K562 (cell line): ENCODE results near the gene EFNB3.

Experiments
- CHD2 ChIP-seq: IDR thresholded peaks from 2 replicates; pipeline ENCODE4 v1.6.1; 2011; ENCODE audit warnings: low read depth, low read length
- EZH2 ChIP-seq: IDR thresholded peaks from 2 replicates; pipeline ENCODE4 v1.6.1; 2012; ENCODE audit warnings: low read depth, mild to moderate bottlenecking, inconsistent platforms, low read length, borderline replicate concordance
- ILF3 ChIP-seq: fragments of 450-650 bp; IDR thresholded peaks from 2 replicates; pipeline ENCODE4 v1.6.1; 2018; ENCODE audit warnings: antibody characterized with exemption, mild to moderate bottlenecking, moderate library complexity, borderline replicate concordance
- LCOR ChIP-seq: sonication (generic); formaldehyde crosslinking; IDR thresholded peaks from 2 replicates; pipeline ENCODE4 v1.8.0; 2022; ENCODE audit warnings: mild to moderate bottlenecking, missing genetic modification reagents
- POLR2AphosphoS5 ChIP-seq: IDR thresholded peaks from 2 replicates; pipeline ENCODE4 v1.6.1; 2011; ENCODE audit warnings: mild to moderate bottlenecking, low read depth, low read length, moderate library complexity; ENCODE audit not compliant: control insufficient read depth, insufficient read depth
- SETDB1 ChIP-seq: IDR thresholded peaks from one replicate; pipeline ENCODE4 v1.6.1; 2012; ENCODE audit warnings: low read length, control low read depth, inconsistent platforms
- SMC3 ChIP-seq: conservative IDR thresholded peaks from 2 replicates; pipeline ENCODE4 v1.6.1; 2011; ENCODE audit warnings: low read depth, low read length, improper control_type of control experiment; ENCODE audit not compliant: insufficient read depth
- TGIF2 ChIP-seq: sonication (generic); formaldehyde crosslinking; IDR thresholded peaks from 2 replicates; pipeline ENCODE4 v1.8.1; 2022; ENCODE audit warnings: mild to moderate bottlenecking, missing genetic modification reagents, moderate library complexity
- ZNF57 ChIP-seq: fragments of 450-650 bp; formaldehyde crosslinking; IDR thresholded peaks from 2 replicates; pipeline ENCODE4 v1.4.0; 2020; ENCODE audit warnings: mild to moderate bottlenecking, moderate library complexity
- TF ChIP-seq, protein P1 (sequence below): fragments of 250-450 bp; sonication (Bioruptor Pico); IDR thresholded peaks from 2 replicates; pipeline ENCODE4 v1.4.0; 2020; ENCODE audit warnings: mild to moderate bottlenecking, moderate library complexity
- TF ChIP-seq, protein P2 (sequence below), 3 experiments: IDR thresholded peaks in 2 of 3; conservative IDR thresholded peaks in 1 of 3; 2 replicates each; pipeline ENCODE4 v1.5.1; 2011 to 2012; ENCODE audit warnings: low read length in 3 of 3, mild to moderate bottlenecking in 3 of 3, control low read depth in 2 of 3, improper control_type of control experiment in 1 of 3, inconsistent platforms in 1 of 3, low read depth in 1 of 3, mixed read lengths in 1 of 3, moderate library complexity in 1 of 3; ENCODE audit not compliant: insufficient read depth in 2 of 3
- TF ChIP-seq, protein P3 (sequence below), 2 experiments: IDR thresholded peaks in 1 of 2; conservative IDR thresholded peaks in 1 of 2; 2 replicates each; pipeline ENCODE4 v1.6.1; 2016; ENCODE audit warnings: low read depth in 2 of 2, mild to moderate bottlenecking in 1 of 2, missing compliant biosample characterization in 1 of 2, missing genetic modification characterization in 1 of 2, moderate library complexity in 1 of 2
- TF ChIP-seq, protein P4 (sequence below): fragments of 150-350 bp; IDR thresholded peaks from 2 replicates; pipeline ENCODE4 v1.6.1; 2014; ENCODE audit warnings: low read depth, mild to moderate bottlenecking, low read length, borderline replicate concordance

DNA sequence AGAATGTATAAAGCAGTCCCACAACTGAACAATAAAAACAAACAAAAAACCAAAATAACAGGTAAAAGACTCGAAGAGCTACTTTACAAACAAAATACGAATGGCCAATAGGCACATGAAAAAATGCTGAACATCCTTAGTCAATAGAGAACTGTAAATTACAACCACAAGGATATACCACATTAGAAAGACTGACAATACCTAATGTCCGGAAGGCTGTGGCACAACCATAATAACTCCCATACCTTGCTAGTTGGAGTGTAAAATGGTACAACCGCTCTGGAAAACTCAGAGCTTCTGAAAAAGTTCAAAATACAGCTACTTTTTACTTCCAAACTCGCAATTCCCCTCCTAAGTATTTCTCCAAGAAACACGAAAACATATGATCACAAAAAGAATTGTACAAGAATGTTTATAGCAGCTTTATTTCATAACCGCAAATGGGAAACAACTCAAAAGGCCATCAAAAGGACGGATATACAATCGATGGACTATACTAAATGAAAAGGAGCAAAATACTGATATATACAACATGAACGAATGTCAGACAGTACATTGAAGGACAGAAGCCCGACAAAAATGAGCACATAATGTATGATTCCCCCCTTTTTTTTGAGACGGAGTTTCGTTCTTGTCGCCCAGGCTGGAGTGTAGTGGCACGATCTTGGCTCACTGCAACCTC, 20.0 kb upstream of the EFNB3 start:
- TF ChIP-seq EZH2: no peak
- no peak for TF ChIP-seq SETDB1
- TF ChIP-seq LCOR: no peak
- TF ChIP-seq, protein P1, sequence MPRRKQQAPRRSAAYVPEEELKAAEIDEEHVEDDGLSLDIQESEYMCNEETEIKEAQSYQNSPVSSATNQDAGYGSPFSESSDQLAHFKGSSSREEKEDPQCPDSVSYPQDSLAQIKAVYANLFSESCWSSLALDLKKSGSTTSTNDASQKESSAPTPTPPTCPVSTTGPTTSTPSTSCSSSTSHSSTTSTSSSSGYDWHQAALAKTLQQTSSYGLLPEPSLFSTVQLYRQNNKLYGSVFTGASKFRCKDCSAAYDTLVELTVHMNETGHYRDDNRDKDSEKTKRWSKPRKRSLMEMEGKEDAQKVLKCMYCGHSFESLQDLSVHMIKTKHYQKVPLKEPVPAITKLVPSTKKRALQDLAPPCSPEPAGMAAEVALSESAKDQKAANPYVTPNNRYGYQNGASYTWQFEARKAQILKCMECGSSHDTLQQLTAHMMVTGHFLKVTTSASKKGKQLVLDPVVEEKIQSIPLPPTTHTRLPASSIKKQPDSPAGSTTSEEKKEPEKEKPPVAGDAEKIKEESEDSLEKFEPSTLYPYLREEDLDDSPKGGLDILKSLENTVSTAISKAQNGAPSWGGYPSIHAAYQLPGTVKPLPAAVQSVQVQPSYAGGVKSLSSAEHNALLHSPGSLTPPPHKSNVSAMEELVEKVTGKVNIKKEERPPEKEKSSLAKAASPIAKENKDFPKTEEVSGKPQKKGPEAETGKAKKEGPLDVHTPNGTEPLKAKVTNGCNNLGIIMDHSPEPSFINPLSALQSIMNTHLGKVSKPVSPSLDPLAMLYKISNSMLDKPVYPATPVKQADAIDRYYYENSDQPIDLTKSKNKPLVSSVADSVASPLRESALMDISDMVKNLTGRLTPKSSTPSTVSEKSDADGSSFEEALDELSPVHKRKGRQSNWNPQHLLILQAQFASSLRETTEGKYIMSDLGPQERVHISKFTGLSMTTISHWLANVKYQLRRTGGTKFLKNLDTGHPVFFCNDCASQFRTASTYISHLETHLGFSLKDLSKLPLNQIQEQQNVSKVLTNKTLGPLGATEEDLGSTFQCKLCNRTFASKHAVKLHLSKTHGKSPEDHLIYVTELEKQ (CRISPR knock-in tag): no peak
- no peak for TF ChIP-seq POLR2AphosphoS5
- TF ChIP-seq, protein P2, sequence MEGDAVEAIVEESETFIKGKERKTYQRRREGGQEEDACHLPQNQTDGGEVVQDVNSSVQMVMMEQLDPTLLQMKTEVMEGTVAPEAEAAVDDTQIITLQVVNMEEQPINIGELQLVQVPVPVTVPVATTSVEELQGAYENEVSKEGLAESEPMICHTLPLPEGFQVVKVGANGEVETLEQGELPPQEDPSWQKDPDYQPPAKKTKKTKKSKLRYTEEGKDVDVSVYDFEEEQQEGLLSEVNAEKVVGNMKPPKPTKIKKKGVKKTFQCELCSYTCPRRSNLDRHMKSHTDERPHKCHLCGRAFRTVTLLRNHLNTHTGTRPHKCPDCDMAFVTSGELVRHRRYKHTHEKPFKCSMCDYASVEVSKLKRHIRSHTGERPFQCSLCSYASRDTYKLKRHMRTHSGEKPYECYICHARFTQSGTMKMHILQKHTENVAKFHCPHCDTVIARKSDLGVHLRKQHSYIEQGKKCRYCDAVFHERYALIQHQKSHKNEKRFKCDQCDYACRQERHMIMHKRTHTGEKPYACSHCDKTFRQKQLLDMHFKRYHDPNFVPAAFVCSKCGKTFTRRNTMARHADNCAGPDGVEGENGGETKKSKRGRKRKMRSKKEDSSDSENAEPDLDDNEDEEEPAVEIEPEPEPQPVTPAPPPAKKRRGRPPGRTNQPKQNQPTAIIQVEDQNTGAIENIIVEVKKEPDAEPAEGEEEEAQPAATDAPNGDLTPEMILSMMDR (IDR thresholded peaks at IDR 0.05 in 2 of 3, conservative IDR thresholded peaks at IDR 0.05 in 1 of 3; ENCODE audit: insufficient read depth in 2 of 3, low read depth in 1 of 3, low read length in 3 of 3): no peak
- no peak for TF ChIP-seq ZNF57 (CRISPR knock-in tag)
- TF ChIP-seq CHD2: no peak
- no peak for TF ChIP-seq ILF3
- TF ChIP-seq, protein P3, sequence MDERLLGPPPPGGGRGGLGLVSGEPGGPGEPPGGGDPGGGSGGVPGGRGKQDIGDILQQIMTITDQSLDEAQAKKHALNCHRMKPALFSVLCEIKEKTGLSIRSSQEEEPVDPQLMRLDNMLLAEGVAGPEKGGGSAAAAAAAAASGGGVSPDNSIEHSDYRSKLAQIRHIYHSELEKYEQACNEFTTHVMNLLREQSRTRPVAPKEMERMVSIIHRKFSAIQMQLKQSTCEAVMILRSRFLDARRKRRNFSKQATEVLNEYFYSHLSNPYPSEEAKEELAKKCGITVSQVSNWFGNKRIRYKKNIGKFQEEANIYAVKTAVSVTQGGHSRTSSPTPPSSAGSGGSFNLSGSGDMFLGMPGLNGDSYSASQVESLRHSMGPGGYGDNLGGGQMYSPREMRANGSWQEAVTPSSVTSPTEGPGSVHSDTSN (CRISPR knock-in tag; IDR thresholded peaks at IDR 0.05; ENCODE audit: low read depth): no peak
- TF ChIP-seq, protein P3 (tag; conservative IDR thresholded peaks at IDR 0.05; ENCODE audit: low read depth): no peak
- TF ChIP-seq, protein P4, sequence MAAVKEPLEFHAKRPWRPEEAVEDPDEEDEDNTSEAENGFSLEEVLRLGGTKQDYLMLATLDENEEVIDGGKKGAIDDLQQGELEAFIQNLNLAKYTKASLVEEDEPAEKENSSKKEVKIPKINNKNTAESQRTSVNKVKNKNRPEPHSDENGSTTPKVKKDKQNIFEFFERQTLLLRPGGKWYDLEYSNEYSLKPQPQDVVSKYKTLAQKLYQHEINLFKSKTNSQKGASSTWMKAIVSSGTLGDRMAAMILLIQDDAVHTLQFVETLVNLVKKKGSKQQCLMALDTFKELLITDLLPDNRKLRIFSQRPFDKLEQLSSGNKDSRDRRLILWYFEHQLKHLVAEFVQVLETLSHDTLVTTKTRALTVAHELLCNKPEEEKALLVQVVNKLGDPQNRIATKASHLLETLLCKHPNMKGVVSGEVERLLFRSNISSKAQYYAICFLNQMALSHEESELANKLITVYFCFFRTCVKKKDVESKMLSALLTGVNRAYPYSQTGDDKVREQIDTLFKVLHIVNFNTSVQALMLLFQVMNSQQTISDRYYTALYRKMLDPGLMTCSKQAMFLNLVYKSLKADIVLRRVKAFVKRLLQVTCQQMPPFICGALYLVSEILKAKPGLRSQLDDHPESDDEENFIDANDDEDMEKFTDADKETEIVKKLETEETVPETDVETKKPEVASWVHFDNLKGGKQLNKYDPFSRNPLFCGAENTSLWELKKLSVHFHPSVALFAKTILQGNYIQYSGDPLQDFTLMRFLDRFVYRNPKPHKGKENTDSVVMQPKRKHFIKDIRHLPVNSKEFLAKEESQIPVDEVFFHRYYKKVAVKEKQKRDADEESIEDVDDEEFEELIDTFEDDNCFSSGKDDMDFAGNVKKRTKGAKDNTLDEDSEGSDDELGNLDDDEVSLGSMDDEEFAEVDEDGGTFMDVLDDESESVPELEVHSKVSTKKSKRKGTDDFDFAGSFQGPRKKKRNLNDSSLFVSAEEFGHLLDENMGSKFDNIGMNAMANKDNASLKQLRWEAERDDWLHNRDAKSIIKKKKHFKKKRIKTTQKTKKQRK: no peak
- no peak for TF ChIP-seq SMC3
- TF ChIP-seq TGIF2 (CRISPR knock-in tag): no peak
